Erythroblast (primary cell): Measurements from ENCODE around the gene GPRIN1.

ENCODE experiments used
- GATA1 ChIP-seq: IDR thresholded peaks from 2 replicates; pipeline ENCODE4 v1.6.1; 2011; ENCODE audit warnings: low read depth, mild to moderate bottlenecking, control low read depth, low read length, moderate library complexity
- POLR2A ChIP-seq: IDR thresholded peaks from 2 replicates; pipeline ENCODE4 v1.6.1; 2011; ENCODE audit warnings: mild to moderate bottlenecking, low read length

- TF ChIP-seq POLR2A: no peak
- TF ChIP-seq GATA1: no peak
Observed at GRCh38 chr5:176590035-176590717, 19.8 kb downstream of the GPRIN1 start.
